LNCAP (cell line): ENCODE results near the gene ZBTB20.

Experiments used
- TF ChIP-seq, protein P1 (sequence below): fragments of 450-650 bp; IDR thresholded peaks from 2 replicates; pipeline ENCODE4 v1.5.1; 2017; ENCODE audit warnings: mild to moderate bottlenecking

The ZBTB20 gene

DNA sequence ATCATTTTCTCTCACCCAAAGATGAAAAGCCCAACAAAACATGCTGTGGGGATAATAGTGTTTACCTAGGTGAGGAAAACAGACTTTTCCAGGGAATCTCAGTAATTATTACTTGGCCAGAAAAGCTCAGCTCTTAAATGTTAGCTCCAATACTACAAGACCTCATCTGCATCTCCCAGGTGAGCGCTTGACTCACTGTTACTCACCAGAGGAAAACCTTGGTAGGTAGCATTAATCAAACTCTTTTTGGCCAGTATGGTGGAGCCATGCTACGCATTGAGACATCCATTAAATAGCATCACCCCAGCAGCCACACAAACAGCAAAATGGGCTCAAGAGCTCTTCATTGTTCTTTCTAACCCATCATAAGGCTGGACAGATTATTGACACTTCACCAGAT is 754.3 kb downstream of the ZBTB20 start:
- TF ChIP-seq, protein P1, sequence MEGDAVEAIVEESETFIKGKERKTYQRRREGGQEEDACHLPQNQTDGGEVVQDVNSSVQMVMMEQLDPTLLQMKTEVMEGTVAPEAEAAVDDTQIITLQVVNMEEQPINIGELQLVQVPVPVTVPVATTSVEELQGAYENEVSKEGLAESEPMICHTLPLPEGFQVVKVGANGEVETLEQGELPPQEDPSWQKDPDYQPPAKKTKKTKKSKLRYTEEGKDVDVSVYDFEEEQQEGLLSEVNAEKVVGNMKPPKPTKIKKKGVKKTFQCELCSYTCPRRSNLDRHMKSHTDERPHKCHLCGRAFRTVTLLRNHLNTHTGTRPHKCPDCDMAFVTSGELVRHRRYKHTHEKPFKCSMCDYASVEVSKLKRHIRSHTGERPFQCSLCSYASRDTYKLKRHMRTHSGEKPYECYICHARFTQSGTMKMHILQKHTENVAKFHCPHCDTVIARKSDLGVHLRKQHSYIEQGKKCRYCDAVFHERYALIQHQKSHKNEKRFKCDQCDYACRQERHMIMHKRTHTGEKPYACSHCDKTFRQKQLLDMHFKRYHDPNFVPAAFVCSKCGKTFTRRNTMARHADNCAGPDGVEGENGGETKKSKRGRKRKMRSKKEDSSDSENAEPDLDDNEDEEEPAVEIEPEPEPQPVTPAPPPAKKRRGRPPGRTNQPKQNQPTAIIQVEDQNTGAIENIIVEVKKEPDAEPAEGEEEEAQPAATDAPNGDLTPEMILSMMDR, result no peak

DNA sequence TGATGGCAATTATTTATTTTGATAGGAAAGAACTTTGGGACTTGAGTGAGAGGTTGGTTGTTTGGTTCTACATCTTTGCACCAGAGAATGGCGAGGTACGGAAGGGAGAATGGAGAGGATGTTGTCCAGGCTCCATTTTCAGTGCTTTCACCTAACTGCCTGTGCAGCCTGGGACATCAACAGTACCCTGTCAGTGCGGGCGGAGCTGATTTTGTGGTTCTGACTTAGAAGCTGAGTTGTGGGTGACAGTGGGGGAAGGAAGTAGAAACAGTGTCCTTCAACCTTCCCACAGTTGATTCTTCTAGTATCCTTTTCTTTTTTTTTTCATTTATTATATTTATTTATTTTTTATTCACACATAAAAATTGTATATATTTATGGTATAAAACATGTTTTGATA is 757.9 kb downstream of the ZBTB20 start:
- TF ChIP-seq, protein P1, result no peak

DNA sequence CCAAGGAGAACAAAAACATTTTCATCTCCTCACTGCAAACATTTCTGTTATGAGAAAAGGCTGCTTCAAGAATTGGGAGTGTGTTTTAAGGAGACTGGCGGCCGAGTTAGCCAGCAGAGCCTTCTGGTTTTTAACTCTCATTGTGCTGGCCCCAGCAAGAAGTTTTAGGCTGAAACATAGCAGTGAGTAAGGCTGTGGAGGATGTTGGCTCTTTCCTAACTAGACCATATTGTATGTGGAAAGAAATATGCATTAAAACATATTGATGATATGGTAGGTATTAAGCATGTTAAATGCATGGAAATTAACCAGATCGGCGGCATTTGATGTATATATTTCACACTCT is 762.6 kb downstream of the ZBTB20 start:
- TF ChIP-seq, protein P1, result no peak

DNA sequence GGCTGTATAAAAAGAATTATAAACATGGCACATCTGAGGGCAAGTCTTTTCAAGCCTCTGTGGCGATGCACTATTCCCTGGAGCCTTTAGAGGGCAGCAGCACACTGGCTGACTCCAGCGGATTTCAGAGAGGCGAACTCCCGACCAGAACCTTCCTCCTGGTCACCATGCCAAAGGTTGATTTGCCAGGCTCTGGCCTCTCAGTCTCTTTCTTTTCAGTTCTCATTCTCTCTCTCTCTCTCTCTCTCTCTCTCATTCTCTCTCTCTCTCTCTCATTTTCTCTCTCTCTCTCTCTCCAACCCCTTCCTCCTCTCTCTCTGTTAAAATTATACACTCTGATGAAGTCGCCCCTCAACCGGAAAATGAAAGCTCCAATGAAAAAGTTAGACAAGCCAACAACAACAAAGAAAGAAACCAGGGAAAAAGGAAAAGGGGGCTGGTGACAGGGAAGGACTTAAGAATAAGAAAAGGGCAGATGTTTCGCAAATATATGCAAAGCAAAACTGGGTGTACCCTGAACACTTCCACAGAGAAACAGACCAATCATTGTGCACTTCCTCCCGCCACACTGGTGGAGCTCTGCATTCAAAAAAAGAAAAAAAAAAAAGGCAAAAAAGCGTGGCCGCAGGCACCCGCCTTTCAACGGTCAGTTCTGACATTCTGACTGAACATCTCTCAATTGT is 763.1 kb downstream of the ZBTB20 start:
- TF ChIP-seq, protein P1, result peak; percentile 97

DNA sequence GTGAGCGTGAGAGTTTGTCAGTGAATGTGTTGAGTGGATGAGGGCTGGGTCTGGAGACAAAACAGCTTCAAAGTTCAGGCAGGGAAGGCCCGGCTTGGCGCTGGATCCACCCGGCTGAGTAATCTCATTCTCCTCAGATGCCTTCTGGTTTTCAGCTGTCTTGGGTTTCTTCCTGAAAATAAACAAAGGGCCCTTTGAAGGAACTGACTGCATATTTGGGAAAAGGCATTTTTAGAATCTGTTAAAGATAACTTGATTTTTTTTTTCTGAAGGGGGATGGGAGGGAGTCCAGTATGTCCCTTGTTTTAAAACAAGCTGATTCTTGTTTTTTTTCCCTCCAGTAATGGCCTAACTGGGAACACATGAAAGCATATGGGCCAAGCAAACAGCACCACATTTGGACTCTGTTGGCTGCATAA is 766.8 kb downstream of the ZBTB20 start:
- TF ChIP-seq, protein P1, result no peak

DNA sequence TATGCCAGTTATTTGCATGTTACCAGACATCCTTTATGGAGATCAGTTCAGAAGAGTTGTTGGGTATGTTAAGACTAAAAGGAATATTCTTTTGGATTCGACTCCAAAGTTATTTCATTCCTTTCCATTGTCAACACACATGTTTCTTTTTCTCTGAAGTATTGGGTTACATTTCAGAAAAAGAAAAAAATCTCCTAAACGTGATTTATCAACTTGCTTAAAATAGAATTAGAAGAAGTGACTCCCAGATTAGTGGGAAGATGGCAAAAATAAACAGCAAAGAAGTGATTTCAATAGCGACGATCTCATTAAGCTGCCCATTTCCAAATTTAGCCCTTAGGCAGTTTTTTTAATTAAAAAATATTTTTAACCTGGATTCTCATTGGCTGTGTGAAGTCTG is 767.8 kb downstream of the ZBTB20 start:
- TF ChIP-seq, protein P1, result no peak

DNA sequence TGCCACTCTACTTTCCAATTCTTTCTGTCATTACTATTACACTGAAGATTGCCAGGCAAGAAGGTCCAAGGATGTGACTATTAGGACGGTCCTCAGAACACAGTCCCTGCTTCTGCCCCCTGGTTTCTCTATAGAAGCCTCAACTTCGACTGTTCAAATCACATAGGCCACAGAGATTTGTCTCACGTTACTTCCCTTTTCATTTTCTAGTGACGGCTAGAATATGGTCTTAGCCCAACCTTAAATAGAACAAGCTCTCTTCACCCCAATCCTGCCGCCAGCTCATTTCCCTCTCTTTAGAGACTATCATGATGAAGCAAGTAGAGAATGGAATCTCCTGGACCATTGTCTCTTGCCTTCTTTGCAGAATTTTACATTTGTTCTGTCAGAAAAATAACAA is 768.3 kb downstream of the ZBTB20 start:
- TF ChIP-seq, protein P1, result no peak

DNA sequence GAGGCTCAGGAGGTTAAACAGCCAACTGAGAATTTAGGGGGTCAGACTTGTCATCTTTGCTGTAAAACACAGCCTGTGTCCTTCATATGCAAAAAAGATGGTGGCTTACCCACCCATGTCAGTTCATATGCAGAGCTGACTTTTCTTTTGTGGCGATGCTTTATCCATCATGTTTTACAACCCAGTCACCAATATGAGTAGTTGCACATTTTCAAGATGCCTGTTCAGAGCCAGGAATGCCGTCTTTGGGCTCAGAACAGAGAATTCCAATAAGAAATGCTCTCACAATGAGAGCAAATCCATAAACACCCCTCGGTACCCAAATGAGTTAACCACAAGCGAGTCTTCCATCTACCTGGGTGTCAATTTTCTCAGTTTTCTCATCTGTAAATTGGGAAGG is 769.7 kb downstream of the ZBTB20 start:
- TF ChIP-seq, protein P1, result no peak
